A673 (cell line): ENCODE results near the gene MORC4. TPM values are rescaled to one million over a fixed set of nuclear protein-coding genes. Genes with fewer than 3 reads are reported as not detected.

ENCODE experiments used
- BruUV-seq: library from RNA; stranded (reverse); fragments of 400-500 nt; replicated peaks from 2 replicates; lab custom pipeline; 2021; lab: Mats Ljungman, UMichigan
- CTCF ChIA-PET: fragments of 300-600 bp; sonication (Branson Sonifier 250); formaldehyde crosslinking; loops from one replicate; lab custom pipeline; 2022; ENCODE audit warnings: antibody characterized with exemption; lab: Charles Lee
- POLR2A ChIA-PET: fragments of 300-600 bp; sonication (Branson Sonifier 250); formaldehyde crosslinking; loops from one replicate; lab custom pipeline; 2022; ENCODE audit warnings: antibody characterized with exemption; ENCODE audit not compliant: low non-redundant PET; lab: Charles Lee
- DNase-seq: peaks from one replicate; pipeline ENCODE4 v3.0.0-alpha.2; 2015; ENCODE audit warnings: low spot score
- H3K27ac ChIP-seq: fragments of 200-600 bp; sonication (generic); 2 replicates; pipeline ENCODE4 v1.5.1; 2016; ENCODE audit warnings: mixed run types, low read depth, mild to moderate bottlenecking, mixed read lengths, antibody characterized with exemption, low read length; ENCODE audit not compliant: poor library complexity, severe bottlenecking
- H3K27me3 ChIP-seq: fragments of 200-600 bp; sonication (generic); replicated peaks from 2 replicates; pipeline ENCODE4 v1.6.1; 2017; ENCODE audit warnings: mixed run types, low read depth, mild to moderate bottlenecking, mixed read lengths, antibody characterized with exemption, low read length; ENCODE audit not compliant: insufficient read depth, poor library complexity
- H3K36me3 ChIP-seq: fragments of 200-600 bp; sonication (generic); 2 replicates; pipeline ENCODE4 v1.6.1; 2016; ENCODE audit warnings: mixed run types, mild to moderate bottlenecking, mixed read lengths, antibody characterized with exemption, low read length; ENCODE audit not compliant: insufficient read depth, poor library complexity, severe bottlenecking
- H3K4me1 ChIP-seq: fragments of 200-600 bp; sonication (generic); 2 replicates; pipeline ENCODE4 v1.6.1; 2017; ENCODE audit warnings: mixed run types, mild to moderate bottlenecking, mixed read lengths, antibody characterized with exemption, low read length; ENCODE audit not compliant: insufficient read depth, poor library complexity, severe bottlenecking
- H3K4me3 ChIP-seq: fragments of 200-600 bp; sonication (generic); 2 replicates; pipeline ENCODE4 v1.5.1; 2016; ENCODE audit warnings: low read depth, mixed run types, mild to moderate bottlenecking, mixed read lengths, low read length; ENCODE audit not compliant: poor library complexity, severe bottlenecking
- H3K9me3 ChIP-seq: fragments of 200-600 bp; sonication (generic); 2 replicates; pipeline ENCODE4 v1.6.1; 2016; ENCODE audit warnings: mixed run types, low read depth, mild to moderate bottlenecking, mixed read lengths, antibody characterized with exemption, low read length; ENCODE audit not compliant: poor library complexity, severe bottlenecking
- EZH2 ChIP-seq: fragments of 200-600 bp; sonication (generic); IDR thresholded peaks from 2 replicates; pipeline ENCODE4 v1.6.1; 2017; ENCODE audit warnings: borderline replicate concordance, low read depth, mild to moderate bottlenecking, mixed read lengths, antibody characterized with exemption, low read length; ENCODE audit not compliant: poor library complexity, severe bottlenecking
- intact Hi-C: fragments of 100-400 bp; cut with micrococcal nuclease; formaldehyde crosslinking; loops from one replicate; pipeline ENCODE4 v1.10.0; 2022; ENCODE audit not compliant: unreplicated experiment
- total RNA-seq: library from RNA; stranded (reverse); gene quantifications from 2 replicates; pipeline ENCODE4 v1.2.3, GENCODE V29; 2021
- TF ChIP-seq, protein P1 (sequence below): fragments of 300-800, 200-600 bp; sonication (generic); conservative IDR thresholded peaks from 2 replicates; pipeline ENCODE4 v1.5.1; 2017; ENCODE audit warnings: low read depth, mild to moderate bottlenecking, antibody characterized with exemption, low read length, moderate library complexity, mixed read lengths

The MORC4 gene
- total RNA-seq, 1 experiment from 2014 or later: 15.9 TPM

- no peak for DNase-seq
- intact Hi-C loops: no loop called here
- TF ChIP-seq EZH2: no peak
- TF ChIP-seq, protein P1, sequence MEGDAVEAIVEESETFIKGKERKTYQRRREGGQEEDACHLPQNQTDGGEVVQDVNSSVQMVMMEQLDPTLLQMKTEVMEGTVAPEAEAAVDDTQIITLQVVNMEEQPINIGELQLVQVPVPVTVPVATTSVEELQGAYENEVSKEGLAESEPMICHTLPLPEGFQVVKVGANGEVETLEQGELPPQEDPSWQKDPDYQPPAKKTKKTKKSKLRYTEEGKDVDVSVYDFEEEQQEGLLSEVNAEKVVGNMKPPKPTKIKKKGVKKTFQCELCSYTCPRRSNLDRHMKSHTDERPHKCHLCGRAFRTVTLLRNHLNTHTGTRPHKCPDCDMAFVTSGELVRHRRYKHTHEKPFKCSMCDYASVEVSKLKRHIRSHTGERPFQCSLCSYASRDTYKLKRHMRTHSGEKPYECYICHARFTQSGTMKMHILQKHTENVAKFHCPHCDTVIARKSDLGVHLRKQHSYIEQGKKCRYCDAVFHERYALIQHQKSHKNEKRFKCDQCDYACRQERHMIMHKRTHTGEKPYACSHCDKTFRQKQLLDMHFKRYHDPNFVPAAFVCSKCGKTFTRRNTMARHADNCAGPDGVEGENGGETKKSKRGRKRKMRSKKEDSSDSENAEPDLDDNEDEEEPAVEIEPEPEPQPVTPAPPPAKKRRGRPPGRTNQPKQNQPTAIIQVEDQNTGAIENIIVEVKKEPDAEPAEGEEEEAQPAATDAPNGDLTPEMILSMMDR: no peak
- H3K27me3 ChIP-seq: no peaks in the 10 kb centered on the region
- no peak overlapping the region for H3K4me3 ChIP-seq
- ChIA-PET CTCF (no interaction called here), POLR2A (no interaction called here)
- H3K36me3 ChIP-seq: no peaks in the 10 kb centered on the region
- H3K9me3 ChIP-seq: no peaks in the 10 kb centered on the region
- H3K27ac ChIP-seq: no peak overlapping the region
- BruUV-seq: no TSS peak
- H3K4me1 ChIP-seq: no peaks in the 10 kb centered on the region
Measured at GRCh38 chrX:106950381-106950780, 49.6 kb downstream of the MORC4 start.

DNA sequence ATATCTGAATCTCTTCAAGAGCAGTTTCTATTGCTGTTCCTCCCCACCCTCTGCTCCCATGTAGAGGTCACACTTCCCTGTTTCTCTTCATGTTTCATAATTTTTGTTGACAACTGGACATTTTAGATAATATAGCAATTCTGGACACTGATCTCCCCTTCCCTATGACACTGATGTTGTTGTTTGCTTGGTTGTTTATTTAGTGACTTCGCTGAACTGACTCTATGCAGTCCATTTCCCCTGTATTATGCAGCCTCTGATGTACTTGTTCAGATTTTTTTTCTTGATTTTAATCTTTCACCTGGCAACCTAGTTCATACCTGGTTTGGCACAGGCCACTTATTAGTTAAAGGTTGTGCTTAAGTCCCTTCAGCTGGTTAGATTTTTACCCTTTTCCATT lies 50.6 kb downstream of the MORC4 start:
- Histone ChIP-seq H3K27ac (no peak overlapping the region), H3K9me3 (no peaks in the 10 kb centered on the region), H3K27me3 (no peaks in the 10 kb centered on the region), H3K4me1 (no peaks in the 10 kb centered on the region), H3K4me3 (no peak overlapping the region), H3K36me3 (no peaks in the 10 kb centered on the region)
- CTCF ChIA-PET: no interaction called here
- BruUV-seq: no TSS peak
- POLR2A ChIA-PET: no interaction called here
- no peak for DNase-seq
- intact Hi-C loops: no loop called here
- TF ChIP-seq EZH2: no peak
- TF ChIP-seq, protein P1: no peak

DNA sequence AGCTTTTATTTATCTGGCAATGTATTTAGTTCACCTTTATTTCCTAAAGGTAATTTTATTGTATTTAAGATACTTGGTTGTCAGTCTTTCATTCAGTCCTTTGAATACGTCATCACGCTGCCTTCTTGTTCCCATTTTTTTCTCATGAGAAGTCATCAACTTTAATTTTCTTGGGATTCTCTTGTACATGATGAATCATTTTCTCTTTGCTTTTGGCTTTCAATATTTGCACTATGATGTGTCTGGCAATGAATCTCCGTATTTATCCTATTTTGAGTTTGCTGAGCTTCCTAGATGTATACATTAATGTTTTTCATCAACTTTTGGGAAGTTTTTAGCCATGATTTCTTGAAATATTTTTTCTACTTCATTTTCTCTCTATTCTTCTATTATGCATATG lies 51.4 kb downstream of the MORC4 start:
- DNase-seq: no peak
- Histone ChIP-seq H3K27ac (no peak overlapping the region), H3K4me1 (no peaks in the 10 kb centered on the region), H3K36me3 (no peaks in the 10 kb centered on the region), H3K9me3 (no peaks in the 10 kb centered on the region), H3K27me3 (no peaks in the 10 kb centered on the region), H3K4me3 (no peak overlapping the region)
- TF ChIP-seq EZH2: no peak
- TF ChIP-seq, protein P1: no peak
- POLR2A ChIA-PET: no interaction called here
- CTCF ChIA-PET: no interaction called here
- BruUV-seq: no TSS peak
- intact Hi-C loops: no loop called here
